SJCRH30 (cell line): ENCODE data around the gene TBC1D8. TPM values are rescaled to one million over a fixed set of nuclear protein-coding genes. Genes with fewer than 3 reads are reported as not detected.
"Not testable (repeated sequence)": the region's sequence is repeated elsewhere in the genome, so short reads cannot be mapped to it uniquely, and the experiment has no call there.

Experiments used
- DNase-seq, 2 experiments: peaks; one replicate each; pipeline ENCODE4 v3.0.0-alpha.2; 2015 to 2020
- H3K27ac ChIP-seq: fragments of 250-450 bp; sonication (Bioruptor Pico); 2 replicates; pipeline ENCODE4 v1.5.1; 2020; ENCODE audit warnings: mild to moderate bottlenecking, moderate library complexity
- H3K27me3 ChIP-seq: fragments of 250-450 bp; sonication (Bioruptor Pico); 2 replicates; pipeline ENCODE4 v1.5.1; 2020; ENCODE audit warnings: mild to moderate bottlenecking, moderate library complexity
- H3K36me3 ChIP-seq: fragments of 250-450 bp; sonication (Bioruptor Pico); 2 replicates; pipeline ENCODE4 v1.5.1; 2020; ENCODE audit warnings: mild to moderate bottlenecking, moderate library complexity
- H3K4me1 ChIP-seq: fragments of 250-450 bp; sonication (Bioruptor Pico); 2 replicates; pipeline ENCODE4 v1.5.1; 2020; ENCODE audit warnings: mild to moderate bottlenecking, moderate library complexity
- H3K4me3 ChIP-seq: fragments of 250-450 bp; sonication (Bioruptor Pico); 2 replicates; pipeline ENCODE4 v1.5.1; 2020; ENCODE audit warnings: mild to moderate bottlenecking, moderate library complexity
- H3K9me3 ChIP-seq: fragments of 250-450 bp; sonication (Bioruptor Pico); replicated peaks from 2 replicates; pipeline ENCODE4 v1.5.1; 2020; ENCODE audit warnings: mild to moderate bottlenecking, moderate library complexity
- total RNA-seq: library from RNA; depleted of rRNA; stranded (reverse); fragments of >200 nt; shearing (Covaris generic); gene quantifications from 2 replicates; pipeline ENCODE4 v1.2.3, GENCODE V29; 2014

TBC1D8 gene
- total RNA-seq, 1 experiment from 2014 or later, result 8.8 TPM

DNA sequence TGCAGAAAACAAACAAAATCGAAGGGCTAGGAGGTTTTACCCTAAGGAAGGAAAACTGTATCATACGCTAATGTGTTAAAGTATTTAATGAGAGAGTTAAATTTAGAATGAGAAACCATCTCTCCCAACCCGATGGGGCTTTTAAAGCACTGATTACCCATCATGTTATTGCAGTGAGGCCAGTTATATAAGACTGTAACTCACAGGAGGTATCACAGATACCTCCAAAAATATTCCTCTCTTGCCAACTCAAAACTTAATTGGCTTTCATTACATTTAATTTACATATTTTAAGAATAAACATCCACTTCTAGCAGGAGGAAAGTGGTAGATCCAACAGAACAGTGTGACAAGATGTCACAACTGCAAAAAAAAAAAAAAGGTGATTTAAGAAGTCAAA, 92.8 kb downstream of the TBC1D8 start:
- H3K4me3 ChIP-seq, result no peak overlapping the region
- H3K27me3 ChIP-seq, result no peaks in the 10 kb centered on the region
- no peaks in the 10 kb centered on the region for H3K36me3 ChIP-seq
- no peak for DNase-seq
- peaks cover 4% of the 10 kb centered on the region; the same call in 1 of the 2 replicates for H3K4me1 ChIP-seq
- no peak overlapping the region for H3K27ac ChIP-seq
- H3K9me3 ChIP-seq, result no peaks in the 10 kb centered on the region

DNA sequence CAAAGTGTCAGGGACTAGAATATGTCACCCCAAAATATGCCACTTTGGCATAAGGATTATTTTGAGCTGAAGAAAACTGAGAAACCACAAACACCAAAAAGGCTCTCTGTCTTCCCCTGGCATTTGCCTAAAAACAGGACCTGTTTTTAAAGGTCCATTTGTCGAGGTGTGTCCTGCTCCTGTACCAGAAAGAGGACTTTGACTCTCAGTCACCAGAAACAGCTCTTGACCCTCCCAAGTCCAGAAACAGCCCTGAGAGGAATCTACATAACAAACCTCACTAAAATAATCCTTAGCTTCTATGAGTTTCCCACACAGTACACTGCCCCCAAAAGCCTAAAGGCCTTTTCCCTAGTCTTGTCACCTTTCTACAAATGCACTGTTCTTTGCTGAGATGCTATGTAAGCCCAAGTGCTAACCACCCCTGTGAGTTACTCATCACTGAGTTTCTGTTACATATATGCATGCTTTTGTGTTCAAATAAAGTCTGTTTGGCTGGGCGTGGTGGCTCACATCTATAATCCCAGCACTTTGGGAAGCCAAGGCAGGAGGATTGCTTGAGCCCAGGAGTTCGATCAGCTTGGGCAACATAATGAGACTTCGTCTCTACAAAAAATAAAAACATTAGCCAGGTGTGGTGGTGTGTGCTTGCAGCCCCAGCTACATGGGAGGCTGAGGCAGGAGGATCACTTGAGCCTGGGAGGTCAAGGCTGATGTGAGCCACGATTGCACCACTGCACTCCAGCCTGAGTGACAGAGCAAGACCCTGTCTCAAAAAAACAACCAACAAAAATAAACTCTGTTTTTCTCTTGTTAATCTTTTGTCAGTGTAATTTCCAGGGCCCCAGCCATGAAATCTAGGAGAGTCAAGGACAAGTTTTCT, 93.9 kb downstream of the TBC1D8 start:
- Histone ChIP-seq H3K27ac (no peak overlapping the region), H3K36me3 (no peaks in the 10 kb centered on the region), H3K27me3 (no peaks in the 10 kb centered on the region), H3K9me3 (no peaks in the 10 kb centered on the region), H3K4me1 (no peaks in the 10 kb centered on the region), H3K4me3 (no peak overlapping the region)
- DNase-seq, result no peak

DNA sequence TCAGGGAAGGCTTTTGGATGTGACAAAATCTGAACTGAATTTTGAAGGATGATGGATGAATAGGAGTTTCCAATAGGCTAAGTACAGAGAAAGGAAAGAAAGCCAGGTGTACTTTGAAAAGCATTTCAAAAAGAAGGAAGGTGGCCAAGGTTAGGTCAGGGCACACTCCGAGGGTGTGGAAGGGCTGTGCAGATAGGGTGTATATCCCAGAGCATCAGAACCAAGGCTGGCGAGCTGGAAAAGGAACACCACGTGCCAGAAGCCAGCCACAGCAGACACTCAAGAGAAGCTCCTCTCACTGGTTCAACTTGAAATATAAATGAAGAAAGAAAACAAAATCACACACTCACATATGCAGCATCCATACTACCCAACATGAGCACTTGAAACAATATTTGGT, 98.1 kb downstream of the TBC1D8 start:
- Histone ChIP-seq H3K36me3 (no peaks in the 10 kb centered on the region; the same call in 1 of the 2 replicates), H3K4me3 (no peak overlapping the region), H3K27me3 (no peaks in the 10 kb centered on the region), H3K27ac (no peak overlapping the region), H3K4me1 (no peaks in the 10 kb centered on the region), H3K9me3 (no peaks in the 10 kb centered on the region)
- no peak for DNase-seq

DNA sequence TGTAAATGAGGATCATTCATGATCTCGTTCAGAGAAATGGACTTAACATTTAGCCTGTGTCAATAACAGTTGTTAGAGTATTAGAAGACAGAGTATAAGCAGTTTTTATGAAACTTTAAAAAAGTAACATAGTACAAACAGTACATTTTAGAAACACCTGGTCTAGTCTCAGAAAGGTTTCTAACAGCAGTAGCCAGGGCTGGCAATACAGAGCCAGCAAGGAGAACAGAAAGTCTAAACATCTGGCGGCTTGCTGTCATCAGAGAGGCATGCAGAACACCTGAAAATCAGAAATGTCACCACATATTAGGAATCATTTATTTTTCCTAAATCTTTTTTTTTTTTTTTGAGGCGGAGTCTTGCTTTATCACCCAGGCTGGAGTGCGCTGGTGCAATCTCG, 99.0 kb downstream of the TBC1D8 start:
- Histone ChIP-seq H3K27ac (no peak overlapping the region), H3K36me3 (no peaks in the 10 kb centered on the region; the same call in 1 of the 2 replicates), H3K4me3 (no peak overlapping the region), H3K9me3 (no peaks in the 10 kb centered on the region), H3K4me1 (no peaks in the 10 kb centered on the region), H3K27me3 (no peaks in the 10 kb centered on the region)
- DNase-seq, result no peak

DNA sequence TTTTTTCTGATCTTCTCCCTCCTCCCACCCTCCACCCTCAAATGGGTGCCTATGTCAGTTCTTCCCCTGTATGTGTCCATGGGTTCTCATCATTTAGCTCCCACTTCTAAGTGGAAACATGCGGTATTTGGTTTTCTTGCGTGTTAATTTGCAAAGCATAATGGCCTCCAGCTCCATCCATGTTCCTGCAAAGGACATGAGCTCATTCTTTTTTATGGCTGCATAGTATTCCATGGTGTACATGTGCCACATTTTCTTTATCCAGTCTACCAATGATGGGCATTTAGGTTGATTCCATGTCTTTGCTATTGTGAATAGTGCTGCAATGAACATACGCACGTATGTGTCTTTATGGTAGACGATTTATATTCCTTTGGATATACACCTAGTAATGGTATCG, 100.3 kb downstream of the TBC1D8 start:
- H3K9me3 ChIP-seq, H3K36me3 ChIP-seq, DNase-seq, H3K4me3 ChIP-seq, H3K27ac ChIP-seq, H3K27me3 ChIP-seq, H3K4me1 ChIP-seq: not testable (repeated sequence)

DNA sequence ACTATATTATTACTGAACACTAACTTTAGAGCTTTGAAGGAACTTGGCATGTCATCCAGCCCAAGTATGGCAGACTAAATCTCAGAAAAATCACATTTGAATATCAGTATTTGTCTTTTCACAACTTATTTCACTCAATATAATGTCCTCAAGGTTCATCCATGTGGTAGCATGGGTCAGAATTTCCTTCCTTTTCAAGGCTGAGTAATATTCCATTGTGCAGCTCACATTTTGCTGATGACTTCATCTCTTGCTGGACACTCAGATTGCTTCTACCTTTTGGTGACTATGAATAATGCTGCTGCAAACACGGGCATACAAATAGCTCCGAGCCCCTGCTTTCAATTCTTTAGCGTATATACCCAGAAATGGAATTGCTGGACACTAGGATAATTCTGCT, 102.4 kb downstream of the TBC1D8 start:
- Histone ChIP-seq H3K27me3 (no peaks in the 10 kb centered on the region), H3K27ac (no peak overlapping the region), H3K4me3 (no peak overlapping the region), H3K4me1 (no peaks in the 10 kb centered on the region), H3K9me3 (no peaks in the 10 kb centered on the region), H3K36me3 (no peaks in the 10 kb centered on the region; the same call in 1 of the 2 replicates)
- DNase-seq, result no peak

DNA sequence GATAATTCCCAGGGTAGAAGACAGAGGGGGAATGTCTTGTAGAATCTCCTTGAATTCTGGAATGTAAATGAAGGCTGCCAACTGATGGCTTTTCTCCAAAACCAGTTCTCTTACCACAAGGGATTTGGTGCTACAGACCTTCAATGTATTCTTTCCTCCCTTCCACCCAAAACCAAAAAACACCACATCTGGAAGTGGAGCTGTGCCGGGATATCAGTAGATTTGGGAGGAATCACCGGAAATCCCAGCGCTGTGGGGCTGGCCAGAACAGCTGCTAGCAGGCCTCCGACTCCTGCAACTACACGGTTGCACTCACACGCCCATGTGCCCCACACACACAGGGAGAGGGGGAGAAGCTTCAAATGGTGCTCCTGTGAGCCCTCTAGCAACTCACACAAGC, 103.4 kb downstream of the TBC1D8 start:
- no peaks in the 10 kb centered on the region for H3K27me3 ChIP-seq
- no peak overlapping the region for H3K4me3 ChIP-seq
- peak in 1 of 2 experiments; percentile 29 for DNase-seq
- H3K9me3 ChIP-seq, result no peaks in the 10 kb centered on the region
- H3K27ac ChIP-seq, result no peak overlapping the region
- no peaks in the 10 kb centered on the region for H3K4me1 ChIP-seq
- H3K36me3 ChIP-seq, result no peaks in the 10 kb centered on the region; the same call in 1 of the 2 replicates

DNA sequence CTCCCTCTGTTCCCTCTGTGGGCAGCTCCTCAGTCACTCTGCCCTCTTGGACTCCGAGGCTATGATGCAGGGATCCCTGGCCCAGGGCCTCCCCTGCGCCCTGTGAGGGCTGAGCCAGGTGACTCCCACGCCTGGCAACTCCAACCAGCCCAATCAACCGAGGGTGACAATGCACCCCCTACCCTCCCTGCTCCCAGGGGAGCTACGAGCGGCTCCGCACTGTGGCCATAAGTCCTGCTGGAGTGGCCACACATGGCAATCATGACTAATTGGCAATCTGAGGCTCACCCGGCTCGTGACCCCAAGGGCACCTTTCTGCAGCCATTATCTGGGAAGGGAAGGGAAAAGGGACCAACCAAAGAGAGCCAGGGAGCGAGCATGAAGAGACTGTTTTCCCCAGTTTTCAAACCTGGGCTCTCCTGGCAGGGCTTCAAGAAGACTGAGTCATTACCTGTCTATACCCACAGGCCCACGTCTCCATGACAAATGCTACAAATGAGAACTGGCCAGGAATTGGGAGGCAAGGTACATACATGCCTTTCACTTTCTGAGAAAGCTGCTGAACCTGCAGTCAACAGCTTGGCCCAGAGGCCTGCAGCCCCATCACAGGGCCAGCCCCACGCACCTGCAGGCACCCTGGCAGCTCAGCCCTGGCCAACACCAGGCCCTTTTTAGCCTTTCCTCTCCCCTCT, 104.0 kb downstream of the TBC1D8 start:
- H3K36me3 ChIP-seq, result no peaks in the 10 kb centered on the region; the same call in 1 of the 2 replicates
- no peaks in the 10 kb centered on the region for H3K4me1 ChIP-seq
- no peak overlapping the region for H3K4me3 ChIP-seq
- no peak overlapping the region for H3K27ac ChIP-seq
- H3K27me3 ChIP-seq, result no peaks in the 10 kb centered on the region
- H3K9me3 ChIP-seq, result no peaks in the 10 kb centered on the region
- DNase-seq, result no peak

DNA sequence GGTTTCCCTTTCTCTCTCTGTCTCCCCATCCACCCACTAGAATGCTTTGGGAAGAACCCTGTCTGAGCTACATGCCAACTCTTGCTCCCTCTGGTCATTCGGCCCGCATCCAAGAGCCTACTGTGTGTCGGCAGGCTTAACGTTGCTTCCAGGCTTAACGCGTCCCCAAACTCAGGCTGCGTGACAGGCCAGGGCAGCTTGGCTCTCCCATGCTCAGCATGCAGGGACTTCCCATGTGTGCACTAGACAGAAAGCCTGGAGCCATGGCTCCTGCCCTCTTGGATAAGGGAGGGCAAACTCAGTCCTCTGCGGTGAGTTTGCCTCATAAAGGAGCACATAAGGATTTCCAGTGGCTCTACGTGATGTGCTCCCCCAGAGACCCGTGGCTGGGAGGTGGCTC, 105.9 kb downstream of the TBC1D8 start:
- no peaks in the 10 kb centered on the region for H3K27me3 ChIP-seq
- H3K4me1 ChIP-seq, result no peaks in the 10 kb centered on the region
- H3K36me3 ChIP-seq, result no peaks in the 10 kb centered on the region; the same call in 1 of the 2 replicates
- H3K4me3 ChIP-seq, result no peak overlapping the region
- no peaks in the 10 kb centered on the region for H3K9me3 ChIP-seq
- no peak for DNase-seq
- no peak overlapping the region for H3K27ac ChIP-seq

DNA sequence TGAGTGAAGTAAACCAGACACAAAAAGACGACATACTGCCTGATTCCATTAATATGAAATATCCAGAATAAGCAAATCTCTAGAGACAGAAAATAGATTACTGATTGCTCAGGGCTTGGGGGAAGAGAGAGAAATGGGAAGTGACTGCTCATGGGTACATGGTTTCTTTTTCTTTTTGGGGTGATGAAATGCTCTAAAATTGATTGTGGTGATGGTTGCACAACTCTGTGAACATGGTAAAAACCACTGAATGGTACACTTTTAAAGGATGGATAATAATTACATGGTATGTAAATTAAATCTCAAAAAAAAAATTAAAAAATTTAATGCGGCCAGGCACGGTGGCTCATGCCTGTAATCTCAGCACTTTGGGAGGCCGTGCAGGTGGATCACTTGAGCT, 109.8 kb downstream of the TBC1D8 start:
- no peaks in the 10 kb centered on the region for H3K4me1 ChIP-seq
- DNase-seq, result no peak
- H3K27ac ChIP-seq, result no peak overlapping the region
- no peak overlapping the region for H3K4me3 ChIP-seq
- no peaks in the 10 kb centered on the region for H3K9me3 ChIP-seq
- H3K36me3 ChIP-seq, result no peaks in the 10 kb centered on the region
- no peaks in the 10 kb centered on the region for H3K27me3 ChIP-seq

DNA sequence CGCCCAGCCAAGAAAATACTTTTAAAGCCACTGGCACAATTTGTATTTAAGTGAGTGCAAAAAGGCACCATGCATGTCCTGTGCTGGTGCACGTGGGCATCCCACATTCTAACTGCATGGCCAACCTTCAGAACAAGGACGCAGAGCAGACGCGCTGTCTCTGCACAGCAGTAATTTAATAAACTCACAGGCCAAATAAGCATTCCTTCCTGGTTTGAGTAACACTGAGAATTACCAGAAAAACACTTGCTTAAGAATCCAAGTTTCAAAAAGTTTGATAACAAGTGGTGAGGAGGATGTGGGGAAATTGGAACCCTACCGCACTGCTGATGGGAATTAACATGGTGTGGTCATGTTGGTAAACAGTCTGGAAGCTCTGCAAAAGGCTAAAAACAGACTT, 110.4 kb downstream of the TBC1D8 start:
- no peak overlapping the region for H3K4me3 ChIP-seq
- no peaks in the 10 kb centered on the region for H3K9me3 ChIP-seq
- no peaks in the 10 kb centered on the region for H3K4me1 ChIP-seq
- no peaks in the 10 kb centered on the region for H3K27me3 ChIP-seq
- H3K36me3 ChIP-seq, result no peaks in the 10 kb centered on the region
- no peak overlapping the region for H3K27ac ChIP-seq
- no peak for DNase-seq

DNA sequence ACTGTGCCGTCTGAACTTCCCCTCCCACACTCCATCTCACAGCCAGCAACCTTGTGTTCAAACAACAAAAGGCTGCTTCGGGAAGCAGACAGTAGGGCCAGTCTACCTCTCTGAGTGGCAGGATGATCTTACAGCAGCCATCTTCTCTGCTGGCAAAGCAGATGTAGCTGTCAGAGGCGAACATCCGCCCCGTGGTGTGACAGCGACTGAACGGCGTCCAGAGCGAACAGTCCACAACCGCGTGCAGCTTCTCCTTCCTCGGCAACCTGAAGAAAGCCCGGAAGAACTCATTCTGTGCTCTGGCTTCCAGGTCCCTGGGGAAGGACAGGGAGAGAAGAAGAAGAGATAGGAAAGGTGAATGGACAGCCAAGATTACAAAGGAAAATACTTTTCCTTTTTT, 111.1 kb downstream of the TBC1D8 start:
- Histone ChIP-seq H3K36me3 (no peaks in the 10 kb centered on the region), H3K4me1 (no peaks in the 10 kb centered on the region), H3K4me3 (no peak overlapping the region), H3K9me3 (no peaks in the 10 kb centered on the region), H3K27me3 (no peaks in the 10 kb centered on the region), H3K27ac (no peak overlapping the region)
- no peak for DNase-seq

DNA sequence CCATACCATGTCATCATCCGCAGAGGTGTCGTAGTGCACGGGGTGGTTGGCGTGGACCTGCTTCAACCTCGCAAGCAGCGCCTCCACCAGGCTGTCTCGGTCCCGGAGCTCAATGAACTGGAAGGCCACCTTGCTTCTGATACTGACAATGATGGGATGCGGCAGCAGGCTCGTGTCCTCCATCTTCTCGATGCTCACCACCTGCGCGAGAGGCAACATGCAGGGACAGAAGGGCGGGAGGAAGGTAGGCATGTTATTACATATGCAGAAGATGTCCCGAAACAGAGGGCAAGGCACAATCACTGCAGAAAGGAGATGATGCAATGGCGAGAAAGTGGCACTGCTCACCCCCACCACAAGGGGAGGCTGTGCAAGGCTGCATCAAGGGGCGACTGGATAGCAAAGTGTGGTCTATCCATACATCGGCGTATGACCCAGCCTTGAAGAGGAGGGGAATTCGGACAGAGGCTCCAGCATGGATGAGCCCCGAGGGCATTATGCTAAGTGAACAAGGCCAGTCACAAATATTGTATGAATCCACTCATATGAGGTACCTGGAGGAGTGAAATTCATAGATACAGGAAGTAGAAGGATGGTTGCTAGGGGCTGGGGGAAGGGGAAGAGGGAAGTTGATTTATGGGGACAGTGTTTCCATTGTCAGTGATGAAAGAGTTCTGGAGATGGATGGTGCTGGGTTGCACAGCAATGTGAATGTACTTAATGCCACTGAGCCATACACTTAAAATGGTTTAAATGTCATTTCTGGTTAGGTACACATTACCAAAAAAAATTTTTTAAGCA, 112.5 kb downstream of the TBC1D8 start:
- H3K27me3 ChIP-seq, result no peaks in the 10 kb centered on the region
- no peaks in the 10 kb centered on the region for H3K36me3 ChIP-seq
- no peaks in the 10 kb centered on the region for H3K4me1 ChIP-seq
- no peak overlapping the region for H3K27ac ChIP-seq
- no peak overlapping the region for H3K4me3 ChIP-seq
- peak; percentile 25 to 49 for DNase-seq
- H3K9me3 ChIP-seq, result no peaks in the 10 kb centered on the region

DNA sequence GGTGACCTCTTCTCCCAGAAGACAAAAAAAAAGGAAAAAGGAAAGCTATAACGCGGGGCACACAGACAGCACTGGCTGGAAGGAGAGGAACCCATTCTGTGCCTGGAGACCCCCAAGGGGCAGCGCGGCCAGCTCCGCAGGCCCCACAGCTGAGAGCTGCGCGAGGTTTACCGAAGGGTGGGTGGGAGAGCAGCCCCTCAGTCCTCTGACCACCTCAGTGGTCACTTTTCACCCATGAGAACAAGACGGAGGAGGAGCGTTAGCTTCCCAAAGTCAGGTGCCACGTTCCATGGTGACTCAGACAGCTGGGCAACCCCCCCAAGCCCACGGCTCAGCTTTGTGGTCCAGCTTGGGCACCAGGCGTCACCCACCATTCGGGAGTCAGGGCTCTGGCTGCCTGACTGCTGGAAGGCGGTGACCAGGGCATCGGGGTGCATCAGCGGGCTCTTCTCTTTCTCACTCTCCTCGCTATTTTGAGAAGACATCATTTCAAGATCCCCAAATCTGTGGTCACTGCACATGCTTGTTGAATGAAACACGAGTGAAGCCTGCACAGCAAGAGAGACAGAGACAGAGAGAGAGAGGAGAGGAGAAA, 113.9 kb downstream of the TBC1D8 start:
- Histone ChIP-seq H3K27me3 (no peaks in the 10 kb centered on the region), H3K4me1 (no peaks in the 10 kb centered on the region), H3K4me3 (no peak overlapping the region), H3K27ac (no peak overlapping the region), H3K36me3 (no peaks in the 10 kb centered on the region), H3K9me3 (no peaks in the 10 kb centered on the region)
- no peak for DNase-seq
